Renal cortical epithelial cell (primary cell): ENCODE results near the gene INPP5A. TPM values are rescaled to one million over a fixed set of nuclear protein-coding genes. Genes with fewer than 3 reads are reported as not detected.

Experiments used
- total RNA-seq: library from RNA; depleted of rRNA; stranded (reverse); fragments of >200 nt; gene quantifications from 2 replicates; pipeline ENCODE4 v1.2.3, GENCODE V29; 2014

Gene INPP5A
- total RNA-seq, 1 donor from 2014 or later = 30.7 TPM

Other genes with a start within 250 kb of the INPP5A start
- 9.2 and 15.5 TPM in 2 replicates for gene STK32C, start 229.8 kb upstream of the INPP5A start, total RNA-seq
- 3.1 and 16.4 TPM in 2 replicates for gene LRRC27, start 205.6 kb upstream of the INPP5A start, total RNA-seq
- 11.1 and 18.9 TPM in 2 replicates for gene PWWP2B, start 140.6 kb upstream of the INPP5A start, total RNA-seq
- gene NKX6-2, start 248.4 kb downstream of the INPP5A start, total RNA-seq = 0.35 TPM in 1 of 2 replicates, not detected in the other